Suprapubic skin (tissue), 4 donors: Measurements from ENCODE around the gene PFKP.

Source experiments
- CTCF ChIP-seq, 2 donors: fragments of 200-600 bp in 1 of 2; fragments of 450-650 bp in 1 of 2; sonication (generic) in 1 of 2; IDR thresholded peaks; one replicate each; pipeline ENCODE4 v1.5.1; 2016 to 2019; ENCODE audit warnings: antibody characterized with exemption in 2 of 2, mild to moderate bottlenecking in 1 of 2, moderate library complexity in 1 of 2
- EP300 ChIP-seq: sonication (generic); formaldehyde crosslinking; IDR thresholded peaks from one replicate; pipeline ENCODE4 v1.6.1; 2017; ENCODE audit warnings: antibody characterized with exemption
- POLR2A ChIP-seq, 2 donors: fragments of 450-650 bp; IDR thresholded peaks; one replicate each; pipeline ENCODE4 v1.6.1; 2017; ENCODE audit warnings: antibody characterized with exemption in 2 of 2, mild to moderate bottlenecking in 2 of 2, moderate library complexity in 2 of 2
- POLR2AphosphoS5 ChIP-seq, 3 donors: sonication (generic); formaldehyde crosslinking; IDR thresholded peaks; one replicate each; pipeline ENCODE4 v1.6.1; 2017; ENCODE audit warnings: antibody characterized with exemption in 3 of 3

GRCh38 chr10:3167611-3168330 is 100.4 kb downstream of the PFKP start:
- TF ChIP-seq POLR2A (IDR thresholded peaks at IDR 0.05) (no peak), CTCF (IDR thresholded peaks at IDR 0.05) (no peak), POLR2AphosphoS5 (IDR thresholded peaks at IDR 0.05) (no peak), EP300 (no peak)
